Measurements from ENCODE around the gene SOD1. TPM values are rescaled to one million over a fixed set of nuclear protein-coding genes. Genes with fewer than 3 reads are reported as not detected.

Gene SOD1
- total and polyA plus RNA-seq, 10 of the 15 experiments (the other 5 are each of a cell fraction or from before 2014, with no cell fraction given) = 171 to 710 (median 313) TPM

DNA sequence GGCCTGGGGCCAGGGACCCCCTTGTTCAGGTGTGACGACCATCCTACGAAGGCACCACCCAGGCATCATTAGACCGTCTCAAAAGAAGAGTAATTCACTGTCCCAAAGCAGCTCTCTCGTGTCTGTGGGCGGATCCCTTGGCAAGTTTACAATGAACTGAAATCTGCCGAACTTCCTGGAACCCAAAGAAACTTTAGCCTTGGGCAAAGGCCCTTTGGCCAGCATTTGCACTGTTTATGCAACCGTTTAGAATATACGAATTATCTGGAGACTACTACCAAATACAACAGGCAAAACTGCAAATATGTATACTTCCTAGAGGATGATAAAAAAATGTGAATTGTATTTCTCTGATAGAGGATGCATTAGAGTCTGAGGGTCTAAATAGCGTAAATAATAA lies 1.4 kb upstream of the SOD1 start:
- ChIA-PET CTCF (no interaction called here), SMC1A (ENCODE audit: uncharacterized antibody, unreplicated experiment) (interaction anchor here (0.6 kb wide), 1 partner anchor 572 kb away, joined by 3 read pairs; no protein-coding TSS in a partner anchor), POLR2A (no interaction called here), RAD21 (ENCODE audit: unreplicated experiment) (no interaction called here)
- no peaks in the 10 kb centered on the region for H3K27me3 ChIP-seq (replicated peaks in 1 of 2; ENCODE audit: control insufficient read depth in 2 of 2, insufficient read depth in 2 of 2, low read length in 1 of 2)
- H3K4me1 ChIP-seq (ENCODE audit: control insufficient read depth, insufficient read depth, low read length) = peaks cover 9% of the 10 kb centered on the region
- no peak overlapping the region for H3K4me3 ChIP-seq
- no peaks in the 10 kb centered on the region; a peak in 1 of 4 replicates for H3K36me3 ChIP-seq (ENCODE audit: control insufficient read depth in 2 of 2, insufficient read depth in 2 of 2, low read length in 1 of 2)
- no peak overlapping the region for H3K4me2 ChIP-seq (ENCODE audit: control insufficient read depth, insufficient read depth)
- H2AFZ ChIP-seq (ENCODE audit: control insufficient read depth, low read depth, low read length) = no peak overlapping the region
- no peak for TF ChIP-seq SREBF2 (IDR thresholded peaks at IDR 0.05; ENCODE audit: low read length)
- TF ChIP-seq SMC3 (IDR thresholded peaks at IDR 0.05; ENCODE audit: borderline replicate concordance, low read length) = no peak
- TF ChIP-seq LARP7 (IDR thresholded peaks at IDR 0.05) = no peak
- no peak for TF ChIP-seq TAF1 (IDR thresholded peaks at IDR 0.05; ENCODE audit: borderline replicate concordance, low read depth, low read length)
- no peak for TF ChIP-seq JUNB (IDR thresholded peaks at IDR 0.05)
- TF ChIP-seq, protein P1, sequence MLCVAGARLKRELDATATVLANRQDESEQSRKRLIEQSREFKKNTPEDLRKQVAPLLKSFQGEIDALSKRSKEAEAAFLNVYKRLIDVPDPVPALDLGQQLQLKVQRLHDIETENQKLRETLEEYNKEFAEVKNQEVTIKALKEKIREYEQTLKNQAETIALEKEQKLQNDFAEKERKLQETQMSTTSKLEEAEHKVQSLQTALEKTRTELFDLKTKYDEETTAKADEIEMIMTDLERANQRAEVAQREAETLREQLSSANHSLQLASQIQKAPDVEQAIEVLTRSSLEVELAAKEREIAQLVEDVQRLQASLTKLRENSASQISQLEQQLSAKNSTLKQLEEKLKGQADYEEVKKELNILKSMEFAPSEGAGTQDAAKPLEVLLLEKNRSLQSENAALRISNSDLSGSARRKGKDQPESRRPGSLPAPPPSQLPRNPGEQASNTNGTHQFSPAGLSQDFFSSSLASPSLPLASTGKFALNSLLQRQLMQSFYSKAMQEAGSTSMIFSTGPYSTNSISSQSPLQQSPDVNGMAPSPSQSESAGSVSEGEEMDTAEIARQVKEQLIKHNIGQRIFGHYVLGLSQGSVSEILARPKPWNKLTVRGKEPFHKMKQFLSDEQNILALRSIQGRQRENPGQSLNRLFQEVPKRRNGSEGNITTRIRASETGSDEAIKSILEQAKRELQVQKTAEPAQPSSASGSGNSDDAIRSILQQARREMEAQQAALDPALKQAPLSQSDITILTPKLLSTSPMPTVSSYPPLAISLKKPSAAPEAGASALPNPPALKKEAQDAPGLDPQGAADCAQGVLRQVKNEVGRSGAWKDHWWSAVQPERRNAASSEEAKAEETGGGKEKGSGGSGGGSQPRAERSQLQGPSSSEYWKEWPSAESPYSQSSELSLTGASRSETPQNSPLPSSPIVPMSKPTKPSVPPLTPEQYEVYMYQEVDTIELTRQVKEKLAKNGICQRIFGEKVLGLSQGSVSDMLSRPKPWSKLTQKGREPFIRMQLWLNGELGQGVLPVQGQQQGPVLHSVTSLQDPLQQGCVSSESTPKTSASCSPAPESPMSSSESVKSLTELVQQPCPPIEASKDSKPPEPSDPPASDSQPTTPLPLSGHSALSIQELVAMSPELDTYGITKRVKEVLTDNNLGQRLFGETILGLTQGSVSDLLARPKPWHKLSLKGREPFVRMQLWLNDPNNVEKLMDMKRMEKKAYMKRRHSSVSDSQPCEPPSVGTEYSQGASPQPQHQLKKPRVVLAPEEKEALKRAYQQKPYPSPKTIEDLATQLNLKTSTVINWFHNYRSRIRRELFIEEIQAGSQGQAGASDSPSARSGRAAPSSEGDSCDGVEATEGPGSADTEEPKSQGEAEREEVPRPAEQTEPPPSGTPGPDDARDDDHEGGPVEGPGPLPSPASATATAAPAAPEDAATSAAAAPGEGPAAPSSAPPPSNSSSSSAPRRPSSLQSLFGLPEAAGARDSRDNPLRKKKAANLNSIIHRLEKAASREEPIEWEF (IDR thresholded peaks at IDR 0.05; ENCODE audit: insufficient replicate concordance, low read depth, low read length) = no peak
- TF ChIP-seq, protein P2, sequence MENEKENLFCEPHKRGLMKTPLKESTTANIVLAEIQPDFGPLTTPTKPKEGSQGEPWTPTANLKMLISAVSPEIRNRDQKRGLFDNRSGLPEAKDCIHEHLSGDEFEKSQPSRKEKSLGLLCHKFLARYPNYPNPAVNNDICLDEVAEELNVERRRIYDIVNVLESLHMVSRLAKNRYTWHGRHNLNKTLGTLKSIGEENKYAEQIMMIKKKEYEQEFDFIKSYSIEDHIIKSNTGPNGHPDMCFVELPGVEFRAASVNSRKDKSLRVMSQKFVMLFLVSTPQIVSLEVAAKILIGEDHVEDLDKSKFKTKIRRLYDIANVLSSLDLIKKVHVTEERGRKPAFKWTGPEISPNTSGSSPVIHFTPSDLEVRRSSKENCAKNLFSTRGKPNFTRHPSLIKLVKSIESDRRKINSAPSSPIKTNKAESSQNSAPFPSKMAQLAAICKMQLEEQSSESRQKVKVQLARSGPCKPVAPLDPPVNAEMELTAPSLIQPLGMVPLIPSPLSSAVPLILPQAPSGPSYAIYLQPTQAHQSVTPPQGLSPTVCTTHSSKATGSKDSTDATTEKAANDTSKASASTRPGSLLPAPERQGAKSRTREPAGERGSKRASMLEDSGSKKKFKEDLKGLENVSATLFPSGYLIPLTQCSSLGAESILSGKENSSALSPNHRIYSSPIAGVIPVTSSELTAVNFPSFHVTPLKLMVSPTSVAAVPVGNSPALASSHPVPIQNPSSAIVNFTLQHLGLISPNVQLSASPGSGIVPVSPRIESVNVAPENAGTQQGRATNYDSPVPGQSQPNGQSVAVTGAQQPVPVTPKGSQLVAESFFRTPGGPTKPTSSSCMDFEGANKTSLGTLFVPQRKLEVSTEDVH (IDR thresholded peaks at IDR 0.05; ENCODE audit: low read depth, partially characterized antibody) = no peak
- TF ChIP-seq EP300 (IDR thresholded peaks at IDR 0.05; ENCODE audit: borderline replicate concordance in 1 of 2, control insufficient read depth in 1 of 2, low read depth in 2 of 2, low read length in 2 of 2) = no peak
- no peak for TF ChIP-seq EED (IDR thresholded peaks at IDR 0.05; ENCODE audit: low read depth)
- TF ChIP-seq CBFB (IDR thresholded peaks at IDR 0.05; ENCODE audit: low read depth) = no peak
- TF ChIP-seq TCF7 (IDR thresholded peaks at IDR 0.05; ENCODE audit: borderline replicate concordance) = no peak
- intact Hi-C loops (cut with micrococcal nuclease; ENCODE audit: unreplicated experiment) (loop anchor here (2.0 kb wide), 1 partner anchor 75 kb away; the partner anchor contains the start of gene SCAF4), in situ Hi-C loops (cut with MboI) (no loop called here)
- peaks cover 31% of the 10 kb centered on the region for H3K79me2 ChIP-seq (ENCODE audit: control insufficient read depth, insufficient read depth, low read length)
- H4K20me1 ChIP-seq (ENCODE audit: control insufficient read depth, insufficient read depth) = no peaks in the 10 kb centered on the region
- ATAC-seq = no peak
- H3K9ac ChIP-seq (ENCODE audit: control insufficient read depth, insufficient read depth, low read length) = no peak overlapping the region
- WGBS (ENCODE audit: insufficient coverage, insufficient replicate concordance, low lambda C conversion rate, missing lambda C conversion rate) = 94% methylated on average over 9 of the region's 9 CpGs
- H3K27ac ChIP-seq (ENCODE audit: control insufficient read depth, insufficient read depth) = no peak overlapping the region
- H3K9me3 ChIP-seq (replicated peaks; ENCODE audit: control insufficient read depth, insufficient read depth, low read length) = no peaks in the 10 kb centered on the region; the same call in 2 of the 3 replicates
- no peak for DNase-seq (ENCODE audit: low read depth, low spot score)
- no peak for FAIRE-seq
- no TSS peak for BruUV-seq (replicated peaks)

Data from GM12878 (cell line).